H1 (cell line): ENCODE measurements around the gene PCDHGA1. TPM values are rescaled to one million over a fixed set of nuclear protein-coding genes. Genes with fewer than 3 reads are reported as not detected.

Source experiments
- CTCF ChIA-PET: fragments of 300-600 bp; sonication (Branson Sonifier 250); formaldehyde crosslinking; loops from one replicate; lab custom pipeline; 2021; ENCODE audit not compliant: partially characterized antibody; lab: Charles Lee
- POLR2A ChIA-PET: fragments of 300-600 bp; sonication (Branson Sonifier 250); formaldehyde crosslinking; loops from one replicate; lab custom pipeline; 2021; ENCODE audit warnings: inconsistent platforms; ENCODE audit not compliant: partially characterized antibody; lab: Charles Lee
- DNase-seq, 2 experiments: peaks; one replicate each; pipeline versions ENCODE4 v3.0.0 to v3.0.0-alpha.2; 2010 to 2022; ENCODE audit warnings: low spot score in 2 of 2, low read depth in 1 of 2, mixed read lengths in 1 of 2
- FAIRE-seq: peaks from 2 replicates; lab custom pipeline; 2011; peaks lifted over from hg19 to GRCh38; lab: Jason Lieb, UNC
- H2AFZ ChIP-seq: 2 replicates; pipeline ENCODE4 v1.8.1; 2012; ENCODE audit warnings: low read length, inconsistent platforms
- H2AK5ac ChIP-seq: 2 replicates; pipeline ENCODE4 v1.6.1; 2013; ENCODE audit warnings: low read depth, low read length
- H2BK120ac ChIP-seq: replicated peaks from 2 replicates; pipeline ENCODE3; 2013; ENCODE audit warnings: low read depth, low read length, inconsistent platforms
- H2BK12ac ChIP-seq: 2 replicates; pipeline ENCODE4 v1.6.1; 2013; ENCODE audit warnings: low read depth, low read length
- H2BK15ac ChIP-seq: 2 replicates; pipeline ENCODE4 v1.6.1; 2013; ENCODE audit warnings: low read length
- H2BK20ac ChIP-seq: 2 replicates; pipeline ENCODE4 v1.6.1; 2013; ENCODE audit warnings: low read length
- H2BK5ac ChIP-seq: 2 replicates; pipeline ENCODE4 v1.6.1; 2013; ENCODE audit warnings: low read depth, low read length
- H3K14ac ChIP-seq: 2 replicates; pipeline ENCODE4 v1.6.1; 2013; ENCODE audit warnings: inconsistent platforms; ENCODE audit not compliant: insufficient read length
- H3K18ac ChIP-seq: 2 replicates; pipeline ENCODE4 v1.6.1; 2013; ENCODE audit warnings: low read length; ENCODE audit errors: extremely low read depth
- H3K23ac ChIP-seq: 2 replicates; pipeline ENCODE4 v1.6.1; 2013; ENCODE audit warnings: inconsistent platforms; ENCODE audit not compliant: insufficient read length
- H3K23me2 ChIP-seq: 2 replicates; pipeline ENCODE4 v1.6.1; 2013; ENCODE audit warnings: low read depth, low read length
- H3K27ac ChIP-seq: 2 replicates; pipeline ENCODE4 v1.6.1; 2011; ENCODE audit warnings: low read depth, low read length, inconsistent platforms
- H3K27me3 ChIP-seq, 4 experiments: replicated peaks in 1 of 4; 1 replicate in 1 of 4; 2 replicates in 3 of 4; pipeline versions ENCODE4 v1.6.1 to v1.8.1; 2011 to 2013; ENCODE audit warnings: low read length in 3 of 4, mild to moderate bottlenecking in 3 of 4, inconsistent platforms in 2 of 4, mixed read lengths in 2 of 4, moderate library complexity in 1 of 4; ENCODE audit not compliant: control insufficient read depth in 3 of 4, insufficient read depth in 3 of 4; ENCODE audit errors: extremely low read depth in 1 of 4
- H3K36me3 ChIP-seq, 4 experiments: 2 replicates each; pipeline versions ENCODE4 v1.6.1 to v1.8.1; 2011 to 2013; ENCODE audit warnings: mild to moderate bottlenecking in 4 of 4, low read length in 3 of 4, moderate library complexity in 2 of 4, control low read depth in 1 of 4, inconsistent platforms in 1 of 4; ENCODE audit not compliant: insufficient read depth in 4 of 4, control insufficient read depth in 2 of 4
- H3K4ac ChIP-seq: replicated peaks from 2 replicates; pipeline ENCODE3; 2013; ENCODE audit warnings: low read length, low read depth, mixed read lengths, inconsistent platforms; ENCODE audit not compliant: insufficient read length
- H3K4me1 ChIP-seq, 4 experiments: replicated peaks in 1 of 4; 1 replicate in 1 of 4; 2 replicates in 3 of 4; pipeline versions ENCODE4 v1.6.1 to v1.8.1; 2011 to 2013; ENCODE audit warnings: low read length in 3 of 4, inconsistent platforms in 2 of 4, mixed read lengths in 1 of 4; ENCODE audit not compliant: insufficient read depth in 4 of 4, control insufficient read depth in 3 of 4
- H3K4me2 ChIP-seq, 2 experiments: 2 replicates each; pipeline versions ENCODE4 v1.6.1 to v1.8.1; 2011 to 2013; ENCODE audit warnings: low read depth in 2 of 2, low read length in 2 of 2, control low read depth in 1 of 2, inconsistent platforms in 1 of 2, mild to moderate bottlenecking in 1 of 2; ENCODE audit not compliant: insufficient read depth in 1 of 2
- H3K4me3 ChIP-seq, 4 experiments: fragments of 200-600, 300-600 bp in 1 of 4; sonication (generic), shearing (Covaris generic), sonication (Bioruptor Twin) in 1 of 4; 2 replicates each; pipeline versions ENCODE4 v1.5.1 to v1.8.1; 2011 to 2016; ENCODE audit warnings: low read length in 4 of 4, low read depth in 3 of 4, control low read depth in 2 of 4, inconsistent platforms in 2 of 4, mild to moderate bottlenecking in 2 of 4, mixed read lengths in 1 of 4, moderate library complexity in 1 of 4; ENCODE audit not compliant: insufficient read depth in 2 of 4; ENCODE audit errors: extremely low read depth in 1 of 4
- H3K56ac ChIP-seq: replicated peaks from 2 replicates; pipeline ENCODE3; 2013; ENCODE audit warnings: low read depth, mild to moderate bottlenecking, mixed read lengths, low read length, inconsistent platforms; ENCODE audit not compliant: insufficient read length
- H3K79me1 ChIP-seq: 2 replicates; pipeline ENCODE4 v1.6.1; 2013; ENCODE audit warnings: low read depth, low read length, control low read depth
- H3K79me2 ChIP-seq, 2 experiments: 2 replicates each; pipeline versions ENCODE4 v1.6.1 to v1.8.1; 2012 to 2013; ENCODE audit warnings: low read length in 2 of 2, mild to moderate bottlenecking in 2 of 2, inconsistent platforms in 1 of 2; ENCODE audit not compliant: insufficient read depth in 2 of 2, control insufficient read depth in 1 of 2
- H3K9ac ChIP-seq, 4 experiments: replicated peaks in 1 of 4; 1 replicate in 1 of 4; 2 replicates in 3 of 4; pipeline versions ENCODE4 v1.6.1 to v1.8.1; 2011 to 2013; ENCODE audit warnings: low read depth in 3 of 4, low read length in 3 of 4, control low read depth in 2 of 4, mild to moderate bottlenecking in 2 of 4, moderate library complexity in 2 of 4, inconsistent platforms in 1 of 4; ENCODE audit errors: extremely low read depth in 1 of 4
- H3K9me3 ChIP-seq, 2 experiments: 2 replicates each; pipeline versions ENCODE4 v1.6.1 to v1.8.1; 2012 to 2013; ENCODE audit warnings: mild to moderate bottlenecking in 2 of 2, moderate library complexity in 2 of 2, control low read depth in 1 of 2, inconsistent platforms in 1 of 2, low read depth in 1 of 2, low read length in 1 of 2, mixed read lengths in 1 of 2; ENCODE audit not compliant: insufficient read depth in 2 of 2
- H4K20me1 ChIP-seq, 2 experiments: replicated peaks in 1 of 2; 2 replicates each; pipeline versions ENCODE3 to v1.8.1; 2011 to 2013; ENCODE audit warnings: inconsistent platforms in 2 of 2, low read length in 2 of 2, mild to moderate bottlenecking in 1 of 2; ENCODE audit not compliant: insufficient read depth in 2 of 2, control insufficient read depth in 1 of 2
- H4K5ac ChIP-seq: 2 replicates; pipeline ENCODE4 v1.6.1; 2013; ENCODE audit warnings: low read length, low read depth, mixed read lengths, inconsistent platforms; ENCODE audit not compliant: insufficient read length
- H4K8ac ChIP-seq: 2 replicates; pipeline ENCODE4 v1.8.0; 2013; ENCODE audit warnings: mild to moderate bottlenecking, moderate library complexity, low read length, inconsistent platforms; ENCODE audit not compliant: insufficient read depth; ENCODE audit errors: extremely low read depth
- H4K91ac ChIP-seq: replicated peaks from 2 replicates; pipeline ENCODE3; 2013; ENCODE audit warnings: low read length, mixed read lengths, inconsistent platforms; ENCODE audit not compliant: insufficient read length
- CBX5 ChIP-seq: fragments of 300-800, 300-1000 bp; sonication (generic); IDR thresholded peaks from 2 replicates; pipeline ENCODE4 v1.7.1; 2016; ENCODE audit warnings: antibody characterized with exemption, low read length, low read depth
- GTF2F1 ChIP-seq: IDR thresholded peaks from 2 replicates; pipeline ENCODE4 v1.6.1; 2012; ENCODE audit warnings: low read depth, low read length, improper control_type of control experiment, borderline replicate concordance
- SP2 ChIP-seq: IDR thresholded peaks from 2 replicates; pipeline ENCODE4 v1.6.1; 2012; ENCODE audit warnings: mild to moderate bottlenecking, low read length, inconsistent platforms
- WGBS, 2 experiments: shearing (Covaris generic) in 1 of 2; methylation state at CpG; one replicate each; pipeline versions ENCODE4 v1.1.6 to v1.1.7; 2013 to 2015; ENCODE audit warnings: low lambda C conversion rate in 2 of 2, mixed read lengths in 2 of 2, inconsistent platforms in 1 of 2, low coverage in 1 of 2, missing lambda C conversion rate in 1 of 2; ENCODE audit not compliant: insufficient replicate concordance in 2 of 2, insufficient coverage in 1 of 2, insufficient read length in 1 of 2; ENCODE audit errors: extremely low coverage in 1 of 2, missing lambda C conversion rate in 1 of 2; 5-methylcytosine and 5-hydroxymethylcytosine counted together
- polyA plus RNA-seq, 7 experiments: library from polyadenylated mRNA; depleted of rRNA in 3 of 7; stranded (reverse) in 5 of 7; unstranded in 2 of 7; fragments of >200 nt in 5 of 7; fragments of 200-250 nt in 2 of 7; gene quantifications; 1 replicate in 5 of 7; 2 replicates in 1 of 7; 4 replicates in 1 of 7; pipeline versions ENCODE4 v1.2.1 to v1.2.3, GENCODE V29; 2011 to 2013; ENCODE audit warnings: missing spikeins in 2 of 7, mixed read lengths in 2 of 7
- total RNA-seq: library from RNA; stranded (reverse); fragmentation: NEBNext Ultra II Directional; extraction: Animal tissue kit (Norgen Biotek cat#: 25700); gene quantifications from 2 replicates; pipeline ENCODE4 v1.2.1, GENCODE V29; 2021

PCDHGA1 gene
- total and polyA plus RNA-seq, 2 of the 8 experiments (the other 6 are each of a cell fraction or from before 2014, with no cell fraction given) = 0.57 to 0.89 TPM

GRCh38 chr5:141306630-141307029, 23.7 kb upstream of the PCDHGA1 start:
- Histone ChIP-seq H3K18ac (no peak overlapping the region), H3K4ac (no peak overlapping the region), H3K79me2 (no peaks in the 10 kb centered on the region), H3K56ac (no peak overlapping the region), H3K27ac (no peak overlapping the region), H2BK20ac (no peak overlapping the region), H4K5ac (no peak overlapping the region), H4K20me1 (no peaks in the 10 kb centered on the region), H4K91ac (no peak overlapping the region), H3K4me3 (no peak overlapping the region), H3K14ac (no peak overlapping the region), H4K8ac (no peak overlapping the region), H2BK15ac (no peak overlapping the region), H3K79me1 (no peaks in the 10 kb centered on the region), H2AK5ac (no peak overlapping the region), H2BK120ac (no peak overlapping the region), H2BK12ac (no peak overlapping the region), H3K4me2 (no peak overlapping the region), H2BK5ac (no peak overlapping the region), H3K23me2 (no peaks in the 10 kb centered on the region), H3K9ac (no peak overlapping the region), H2AFZ (no peak overlapping the region), H3K36me3 (no peaks in the 10 kb centered on the region), H3K27me3 (no peaks in the 10 kb centered on the region), H3K4me1 (no peaks in the 10 kb centered on the region), H3K9me3 (peaks cover 0 to 17% of the 10 kb centered on the region in 2 experiments; a peak in 2 of 4 replicates), H3K23ac (no peak overlapping the region)
- no peak for TF ChIP-seq GTF2F1
- TF ChIP-seq CBX5 = no peak
- no peak for TF ChIP-seq SP2
- no peak for FAIRE-seq
- 95% methylated on average over 1 of the region's 1 CpG; no CpG with 5 or more reads in 1 of the 2 experiments for WGBS, 2 experiments
- no peak for DNase-seq
- CTCF ChIA-PET = interaction anchor here (0.9 to 1.3 kb wide), 5 partner anchors 13 to 258 kb away, joined by 3 to 5 read pairs (median 3); no protein-coding TSS in a partner anchor
- POLR2A ChIA-PET = interaction anchor here (1.9 kb wide), 1 partner anchor 10 kb away, joined by 7 read pairs; no protein-coding TSS in a partner anchor
